ENCODE measurements around the gene KIF14. TPM values are rescaled to one million over a fixed set of nuclear protein-coding genes. Genes with fewer than 3 reads are reported as not detected.
"Not testable (repeated sequence)": the region's sequence is repeated elsewhere in the genome, so short reads cannot be mapped to it uniquely, and the experiment has no call there.

Gene KIF14
- polyA plus RNA-seq, 2 donors: 0.71 to 0.85 TPM

DNA sequence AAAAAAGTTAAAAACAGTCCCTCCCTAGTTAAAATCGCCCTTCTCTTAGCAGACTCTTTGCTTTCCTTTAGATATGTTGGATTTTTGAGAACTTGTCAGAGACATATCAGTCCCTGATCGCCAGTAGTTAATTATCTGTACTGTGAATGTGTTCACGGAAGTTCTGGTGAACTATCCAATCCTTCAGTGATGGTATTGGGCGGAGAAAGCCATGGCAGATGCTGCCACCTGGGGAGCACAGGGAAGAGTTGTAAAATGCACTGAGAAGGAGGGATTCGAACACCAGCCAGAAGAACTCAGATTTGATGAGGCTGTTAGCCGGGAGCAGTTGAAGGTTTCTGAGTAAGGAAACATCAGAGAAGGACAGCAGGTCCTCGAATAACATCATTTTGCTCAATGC lies 17.5 kb upstream of the KIF14 start:
- no peaks in the 10 kb centered on the region for H3K27me3 ChIP-seq (ENCODE audit: control insufficient read depth in 1 of 2, insufficient read depth in 2 of 2, low read length in 2 of 2)
- H3K36me3 ChIP-seq (ENCODE audit: control insufficient read depth in 2 of 2, insufficient read depth in 2 of 2, low read length in 1 of 2): no peaks in the 10 kb centered on the region
- H3K4me1 ChIP-seq (ENCODE audit: control insufficient read depth in 2 of 2, insufficient read depth in 2 of 2, low read length in 1 of 2): no peaks in the 10 kb centered on the region
- no peaks in the 10 kb centered on the region for H3K9me3 ChIP-seq (ENCODE audit: control insufficient read depth in 2 of 2, insufficient read depth in 1 of 2, low read depth in 1 of 2, low read length in 1 of 2)
- H3K27ac ChIP-seq (ENCODE audit: low read depth in 2 of 2, low read length in 1 of 2): no peak overlapping the region
- no peak overlapping the region for H3K4me3 ChIP-seq (ENCODE audit: low read depth in 1 of 2, low read length in 2 of 2)
- WGBS, 2 donors: 82 to 89% methylated on average over 7 of the region's 7 CpGs

DNA sequence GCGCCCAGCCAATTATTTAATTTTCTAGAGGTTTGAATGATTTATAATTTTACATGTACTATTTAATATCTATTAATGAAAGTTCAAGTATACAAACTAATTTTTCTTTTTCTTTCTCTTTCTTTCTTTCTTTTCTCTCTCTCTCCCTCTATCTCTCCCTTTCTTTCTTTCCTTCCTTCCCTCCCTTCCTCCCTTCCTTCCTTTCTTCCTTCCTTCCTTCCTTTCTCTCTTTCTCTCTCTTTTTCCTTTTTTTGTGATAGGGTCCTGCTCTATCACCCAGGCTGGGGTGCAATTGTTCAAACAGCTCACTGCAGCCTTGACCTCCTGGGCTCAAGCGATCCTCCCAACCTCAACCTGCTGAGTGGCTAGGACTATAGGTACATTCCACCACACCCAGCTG lies 16.1 kb upstream of the KIF14 start:
- Histone ChIP-seq H3K27ac (ENCODE audit: low read depth in 2 of 2, low read length in 1 of 2) (no peak overlapping the region), H3K9me3 (ENCODE audit: control insufficient read depth in 2 of 2, insufficient read depth in 1 of 2, low read depth in 1 of 2, low read length in 1 of 2) (no peaks in the 10 kb centered on the region), H3K4me3 (ENCODE audit: low read depth in 1 of 2, low read length in 2 of 2) (no peak overlapping the region), H3K4me1 (ENCODE audit: control insufficient read depth in 2 of 2, insufficient read depth in 2 of 2, low read length in 1 of 2) (no peaks in the 10 kb centered on the region), H3K27me3 (ENCODE audit: control insufficient read depth in 1 of 2, insufficient read depth in 2 of 2, low read length in 2 of 2) (no peaks in the 10 kb centered on the region), H3K36me3 (ENCODE audit: control insufficient read depth in 2 of 2, insufficient read depth in 2 of 2, low read length in 1 of 2) (no peaks in the 10 kb centered on the region)
- 95 to 99% methylated on average over 2 of the region's 2 CpGs for WGBS, 2 donors

DNA sequence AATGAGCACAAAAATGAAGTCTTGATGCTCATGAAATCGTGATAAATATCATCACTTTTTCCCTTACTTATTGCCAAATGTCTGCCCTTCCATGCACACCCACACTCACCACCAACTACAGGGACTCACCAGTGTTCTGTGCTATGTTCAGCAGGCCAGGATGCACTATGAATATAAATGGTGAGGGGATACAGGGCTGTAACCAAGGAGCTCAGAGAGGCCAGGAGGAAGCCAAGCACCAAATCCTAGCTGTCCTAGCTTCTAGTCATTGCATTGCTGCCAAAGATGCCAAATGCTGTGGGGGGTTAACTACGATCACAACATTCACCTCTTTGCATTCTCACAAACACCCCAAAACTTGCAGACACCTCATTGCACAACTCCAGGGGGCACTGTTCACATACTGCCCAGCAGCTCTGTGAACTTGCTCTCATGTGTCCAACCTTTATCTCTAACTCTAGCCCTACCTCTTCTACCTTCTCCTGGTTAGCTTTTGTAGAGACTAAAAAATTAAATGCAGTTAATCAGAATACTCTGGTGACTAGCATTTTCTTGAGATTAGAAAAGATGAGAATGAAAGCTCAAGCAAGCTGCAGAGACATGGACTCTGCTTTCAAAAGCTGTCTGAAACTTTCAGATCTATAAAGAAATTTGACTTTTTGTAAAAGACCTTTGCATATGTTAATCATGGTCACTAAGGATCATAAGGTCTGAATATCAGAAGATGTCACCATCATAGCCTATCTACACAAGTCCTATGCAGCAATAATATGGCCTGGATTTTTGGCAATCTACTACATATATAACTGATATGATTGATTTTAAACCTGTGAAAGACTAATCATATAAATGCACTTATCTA lies 13.9 kb upstream of the KIF14 start:
- Histone ChIP-seq H3K4me3 (ENCODE audit: low read depth in 1 of 2, low read length in 2 of 2) (no peak overlapping the region), H3K27me3 (ENCODE audit: control insufficient read depth in 1 of 2, insufficient read depth in 2 of 2, low read length in 2 of 2) (no peaks in the 10 kb centered on the region), H3K27ac (ENCODE audit: low read depth in 2 of 2, low read length in 1 of 2) (no peak overlapping the region), H3K4me1 (ENCODE audit: control insufficient read depth in 2 of 2, insufficient read depth in 2 of 2, low read length in 1 of 2) (no peaks in the 10 kb centered on the region), H3K9me3 (ENCODE audit: control insufficient read depth in 2 of 2, insufficient read depth in 1 of 2, low read depth in 1 of 2, low read length in 1 of 2) (no peaks in the 10 kb centered on the region), H3K36me3 (ENCODE audit: control insufficient read depth in 2 of 2, insufficient read depth in 2 of 2, low read length in 1 of 2) (peaks cover 0 to 6% of the 10 kb centered on the region in 2 donors)
- 40 to 44% methylated on average over 2 of the region's 2 CpGs for WGBS, 2 donors

DNA sequence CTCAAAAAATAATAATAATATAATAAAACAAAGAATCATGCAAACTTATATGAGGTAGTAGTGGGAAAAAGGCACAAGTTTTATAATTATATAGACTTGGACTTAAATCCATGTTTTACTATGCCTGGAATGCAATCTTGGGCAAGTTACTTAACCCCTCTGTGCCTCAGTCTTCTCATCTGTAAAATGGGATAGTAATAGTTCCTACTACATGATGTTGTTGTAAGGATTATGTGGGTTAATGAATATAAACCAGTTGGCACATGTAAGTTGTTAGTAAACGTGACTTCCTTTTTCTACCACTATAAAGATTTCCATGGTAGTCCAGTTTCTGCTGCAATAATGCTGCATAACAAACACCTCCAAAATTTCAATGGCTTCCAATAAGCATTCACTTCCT lies 10.8 kb upstream of the KIF14 start:
- Histone ChIP-seq H3K4me3 (ENCODE audit: low read depth in 1 of 2, low read length in 2 of 2) (no peak overlapping the region), H3K36me3 (ENCODE audit: control insufficient read depth in 2 of 2, insufficient read depth in 2 of 2, low read length in 1 of 2) (peaks cover 0 to 6% of the 10 kb centered on the region in 2 donors), H3K27me3 (ENCODE audit: control insufficient read depth in 1 of 2, insufficient read depth in 2 of 2, low read length in 2 of 2) (no peaks in the 10 kb centered on the region)

DNA sequence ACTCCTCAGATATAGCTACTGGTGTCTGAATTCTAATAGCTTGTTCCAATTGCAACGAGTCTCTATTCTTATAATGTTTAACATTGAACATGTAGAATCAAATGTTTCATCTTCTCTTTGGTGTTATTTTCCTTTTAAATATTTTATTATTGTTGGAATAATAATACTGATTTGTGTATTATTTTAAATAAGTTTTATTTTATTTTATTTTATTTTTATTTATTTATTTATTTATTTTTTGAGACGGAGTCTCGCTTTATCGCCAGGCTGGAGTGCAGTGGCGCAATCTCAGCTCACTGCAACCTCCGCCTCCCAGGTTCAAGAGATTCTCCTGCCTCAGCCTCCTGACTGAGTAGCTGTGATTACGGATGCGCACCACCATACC lies 10.0 kb upstream of the KIF14 start:
- not testable (repeated sequence) for H3K27ac ChIP-seq (ENCODE audit: low read depth in 2 of 2, low read length in 1 of 2); H3K4me3 ChIP-seq (ENCODE audit: low read depth in 1 of 2, low read length in 2 of 2); H3K9me3 ChIP-seq (ENCODE audit: control insufficient read depth in 2 of 2, insufficient read depth in 1 of 2, low read depth in 1 of 2, low read length in 1 of 2); H3K27me3 ChIP-seq (ENCODE audit: control insufficient read depth in 1 of 2, insufficient read depth in 2 of 2, low read length in 2 of 2); H3K4me1 ChIP-seq (ENCODE audit: control insufficient read depth in 2 of 2, insufficient read depth in 2 of 2, low read length in 1 of 2); H3K36me3 ChIP-seq (ENCODE audit: control insufficient read depth in 2 of 2, insufficient read depth in 2 of 2, low read length in 1 of 2)
- WGBS, 2 donors: 96 to 97% methylated on average over 8 of the region's 8 CpGs

More for the DNA sequence above, 10.8 kb upstream of the KIF14 start:
- Histone ChIP-seq H3K4me1 (ENCODE audit: control insufficient read depth in 2 of 2, insufficient read depth in 2 of 2, low read length in 1 of 2) (no peaks in the 10 kb centered on the region), H3K27ac (ENCODE audit: low read depth in 2 of 2, low read length in 1 of 2) (no peak overlapping the region), H3K9me3 (ENCODE audit: control insufficient read depth in 2 of 2, insufficient read depth in 1 of 2, low read depth in 1 of 2, low read length in 1 of 2) (no peaks in the 10 kb centered on the region)
- 85 to 86% methylated on average over 1 of the region's 1 CpG for WGBS, 2 donors

DNA sequence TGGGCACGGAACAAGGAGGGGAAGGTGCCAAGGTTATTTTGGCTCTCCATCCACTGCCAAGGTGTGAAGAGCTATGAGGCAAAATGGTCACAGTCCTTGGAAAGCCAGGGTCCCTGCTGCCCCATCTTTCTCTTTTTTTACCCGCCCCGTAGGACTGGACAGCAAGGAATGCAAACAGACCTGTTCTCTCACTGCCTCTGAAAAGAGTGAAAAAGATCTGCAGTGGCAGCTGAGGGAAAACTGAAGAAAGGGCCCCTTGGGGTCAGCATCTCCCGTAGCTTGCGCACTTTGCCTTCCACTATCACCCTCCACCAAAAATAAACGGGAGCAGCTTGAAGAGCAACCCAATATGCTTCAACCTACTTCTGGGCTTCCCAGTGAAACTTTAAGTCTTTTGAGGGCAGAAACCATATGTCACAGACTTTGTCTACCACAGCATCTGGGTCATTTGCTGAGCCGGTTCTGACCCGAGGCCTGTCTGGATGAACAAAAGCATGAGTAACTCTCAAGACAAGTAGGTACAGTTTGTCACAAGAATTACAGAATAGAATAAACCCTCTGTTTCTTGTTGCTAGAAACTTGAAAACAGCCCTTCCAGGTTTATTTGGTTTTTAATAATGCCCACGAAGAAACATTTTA lies 9.4 kb upstream of the KIF14 start:
- H3K36me3 ChIP-seq (ENCODE audit: control insufficient read depth in 2 of 2, insufficient read depth in 2 of 2, low read length in 1 of 2): peaks cover 0 to 6% of the 10 kb centered on the region in 2 donors
- H3K27ac ChIP-seq (ENCODE audit: low read depth in 2 of 2, low read length in 1 of 2): no peak overlapping the region

DNA sequence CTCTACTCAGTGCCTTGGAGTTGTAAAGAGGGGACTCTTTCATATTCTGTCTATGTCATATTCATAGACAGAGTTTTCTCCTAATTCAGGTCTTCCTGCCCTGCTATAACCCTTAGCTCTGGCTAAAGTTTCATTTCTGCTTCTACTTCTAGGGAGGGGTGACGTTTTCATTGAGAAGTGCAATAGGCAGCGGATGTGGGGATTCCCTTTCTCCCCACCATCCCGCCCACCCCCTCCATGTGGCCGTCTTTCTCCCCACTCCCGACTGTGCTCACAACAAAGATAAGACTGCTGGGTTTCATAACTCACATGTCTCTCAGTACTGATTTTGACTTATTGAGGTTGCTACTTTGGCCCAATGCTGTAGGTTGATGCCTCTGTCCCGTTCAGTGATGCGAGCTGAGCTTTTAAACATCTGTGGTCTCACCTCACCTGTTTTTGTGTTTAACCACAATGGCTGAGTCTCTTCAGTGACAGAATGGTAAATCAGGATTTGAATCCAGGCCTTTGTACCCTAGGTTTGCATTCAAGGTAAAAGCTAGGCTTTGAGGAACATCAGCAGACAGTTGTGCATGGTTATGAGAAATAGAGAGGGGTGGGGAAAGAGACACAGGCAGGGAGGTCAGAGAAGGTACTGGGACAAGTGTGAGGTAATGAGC lies 7.8 kb upstream of the KIF14 start:
- Histone ChIP-seq H3K4me1 (ENCODE audit: control insufficient read depth in 2 of 2, insufficient read depth in 2 of 2, low read length in 1 of 2) (no peaks in the 10 kb centered on the region), H3K36me3 (ENCODE audit: control insufficient read depth in 2 of 2, insufficient read depth in 2 of 2, low read length in 1 of 2) (peaks cover 0 to 6% of the 10 kb centered on the region in 2 donors), H3K9me3 (ENCODE audit: control insufficient read depth in 2 of 2, insufficient read depth in 1 of 2, low read depth in 1 of 2, low read length in 1 of 2) (no peaks in the 10 kb centered on the region), H3K4me3 (ENCODE audit: low read depth in 1 of 2, low read length in 2 of 2) (no peak overlapping the region), H3K27ac (ENCODE audit: low read depth in 2 of 2, low read length in 1 of 2) (no peak overlapping the region), H3K27me3 (ENCODE audit: control insufficient read depth in 1 of 2, insufficient read depth in 2 of 2, low read length in 2 of 2) (no peaks in the 10 kb centered on the region)
- WGBS, 2 donors: 72 to 73% methylated on average over 7 of the region's 7 CpGs

More for the DNA sequence above, 9.4 kb upstream of the KIF14 start:
- WGBS, 2 donors: 80 to 81% methylated on average over 9 of the region's 9 CpGs
- H3K27me3 ChIP-seq (ENCODE audit: control insufficient read depth in 1 of 2, insufficient read depth in 2 of 2, low read length in 2 of 2): no peaks in the 10 kb centered on the region
- H3K4me3 ChIP-seq (ENCODE audit: low read depth in 1 of 2, low read length in 2 of 2): no peak overlapping the region
- H3K9me3 ChIP-seq (ENCODE audit: control insufficient read depth in 2 of 2, insufficient read depth in 1 of 2, low read depth in 1 of 2, low read length in 1 of 2): no peaks in the 10 kb centered on the region
- no peaks in the 10 kb centered on the region for H3K4me1 ChIP-seq (ENCODE audit: control insufficient read depth in 2 of 2, insufficient read depth in 2 of 2, low read length in 1 of 2)

DNA sequence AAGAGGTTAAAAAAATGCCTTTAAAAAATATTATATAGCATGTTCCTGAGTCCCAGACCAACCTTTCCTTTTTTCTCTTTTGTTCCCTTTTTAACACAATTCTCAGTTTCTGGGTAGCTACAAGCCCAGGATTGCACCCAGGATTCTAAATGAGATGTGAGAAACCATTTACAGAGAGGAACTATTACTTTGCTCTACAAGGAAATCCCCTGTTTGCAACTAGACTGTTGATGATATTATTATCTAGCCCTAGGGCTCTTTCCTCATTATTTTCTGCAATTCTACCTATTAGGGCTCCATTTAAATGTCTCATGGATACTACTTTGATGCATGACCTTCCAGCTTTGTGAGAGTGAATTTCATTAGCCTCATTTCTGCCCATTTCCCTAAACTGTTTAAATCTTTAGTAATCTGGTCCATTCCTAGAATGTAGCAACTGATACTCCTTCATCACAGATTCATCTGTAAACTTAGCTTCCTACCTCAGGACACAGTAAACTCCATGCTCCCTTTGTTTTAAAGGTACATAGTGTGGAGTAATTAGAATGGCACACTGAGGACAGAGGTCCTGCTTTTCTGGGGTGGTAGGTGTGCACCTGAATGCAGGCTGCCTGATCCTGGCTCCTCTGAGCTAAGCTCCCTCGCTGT lies 7.1 kb upstream of the KIF14 start:
- H3K27ac ChIP-seq (ENCODE audit: low read depth in 2 of 2, low read length in 1 of 2): no peak overlapping the region
- no peaks in the 10 kb centered on the region for H3K27me3 ChIP-seq (ENCODE audit: control insufficient read depth in 1 of 2, insufficient read depth in 2 of 2, low read length in 2 of 2)
- peaks cover 0 to 6% of the 10 kb centered on the region in 2 donors for H3K36me3 ChIP-seq (ENCODE audit: control insufficient read depth in 2 of 2, insufficient read depth in 2 of 2, low read length in 1 of 2)
- no peaks in the 10 kb centered on the region for H3K9me3 ChIP-seq (ENCODE audit: control insufficient read depth in 2 of 2, insufficient read depth in 1 of 2, low read depth in 1 of 2, low read length in 1 of 2)
- H3K4me1 ChIP-seq (ENCODE audit: control insufficient read depth in 2 of 2, insufficient read depth in 2 of 2, low read length in 1 of 2): no peaks in the 10 kb centered on the region
- WGBS, 2 donors: 86 to 88% methylated on average over 1 of the region's 1 CpG
- no peak overlapping the region for H3K4me3 ChIP-seq (ENCODE audit: low read depth in 1 of 2, low read length in 2 of 2)

DNA sequence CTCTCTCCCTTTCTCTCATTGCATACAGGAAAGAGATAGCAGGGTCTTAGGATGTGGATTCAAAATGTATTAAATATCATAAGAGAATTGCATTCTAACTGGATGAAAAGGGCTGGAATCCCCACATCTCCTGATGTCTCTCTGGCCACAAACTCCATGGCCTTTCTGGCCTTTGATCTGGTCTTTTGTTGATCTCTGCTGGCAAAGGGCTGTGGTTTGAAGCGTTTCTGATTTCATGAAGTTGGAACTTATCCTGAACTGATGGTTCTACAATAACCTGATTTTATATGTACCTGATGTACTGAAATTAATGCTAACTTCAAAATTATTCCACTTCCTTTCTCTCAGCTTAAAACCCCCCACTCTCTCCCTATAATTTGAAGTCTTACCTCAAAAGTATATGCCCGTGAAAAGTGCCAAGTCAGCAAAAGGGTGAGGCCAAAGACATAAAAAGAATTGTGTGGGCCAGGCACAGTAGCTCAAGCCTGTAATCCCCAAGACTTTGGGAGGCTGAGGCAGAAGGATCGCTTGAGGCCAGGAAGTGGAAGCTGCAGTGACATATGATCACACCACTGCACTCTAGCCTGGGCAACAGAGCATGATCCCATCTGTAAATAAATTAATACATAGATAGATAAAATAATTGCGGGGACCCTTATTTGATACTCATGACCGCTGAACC lies 6.4 kb upstream of the KIF14 start:
- 69 to 74% methylated on average over 5 of the region's 5 CpGs for WGBS, 2 donors

More for the DNA sequence above, 6.4 kb upstream of the KIF14 start:
- H3K27ac ChIP-seq (ENCODE audit: low read depth in 2 of 2, low read length in 1 of 2): no peak overlapping the region
- peaks cover 0 to 6% of the 10 kb centered on the region in 2 donors for H3K36me3 ChIP-seq (ENCODE audit: control insufficient read depth in 2 of 2, insufficient read depth in 2 of 2, low read length in 1 of 2)
- H3K4me1 ChIP-seq (ENCODE audit: control insufficient read depth in 2 of 2, insufficient read depth in 2 of 2, low read length in 1 of 2): no peaks in the 10 kb centered on the region
- H3K9me3 ChIP-seq (ENCODE audit: control insufficient read depth in 2 of 2, insufficient read depth in 1 of 2, low read depth in 1 of 2, low read length in 1 of 2): no peaks in the 10 kb centered on the region
- H3K27me3 ChIP-seq (ENCODE audit: control insufficient read depth in 1 of 2, insufficient read depth in 2 of 2, low read length in 2 of 2): no peaks in the 10 kb centered on the region
- no peak overlapping the region for H3K4me3 ChIP-seq (ENCODE audit: low read depth in 1 of 2, low read length in 2 of 2)

All from esophagus (tissue), 2 donors.